ENCODE results near the gene NUCB1. TPM values are rescaled to one million over a fixed set of nuclear protein-coding genes. Genes with fewer than 3 reads are reported as not detected.

NUCB1 gene
- total RNA-seq, 1 experiment from 2014 or later: 153 TPM

DNA sequence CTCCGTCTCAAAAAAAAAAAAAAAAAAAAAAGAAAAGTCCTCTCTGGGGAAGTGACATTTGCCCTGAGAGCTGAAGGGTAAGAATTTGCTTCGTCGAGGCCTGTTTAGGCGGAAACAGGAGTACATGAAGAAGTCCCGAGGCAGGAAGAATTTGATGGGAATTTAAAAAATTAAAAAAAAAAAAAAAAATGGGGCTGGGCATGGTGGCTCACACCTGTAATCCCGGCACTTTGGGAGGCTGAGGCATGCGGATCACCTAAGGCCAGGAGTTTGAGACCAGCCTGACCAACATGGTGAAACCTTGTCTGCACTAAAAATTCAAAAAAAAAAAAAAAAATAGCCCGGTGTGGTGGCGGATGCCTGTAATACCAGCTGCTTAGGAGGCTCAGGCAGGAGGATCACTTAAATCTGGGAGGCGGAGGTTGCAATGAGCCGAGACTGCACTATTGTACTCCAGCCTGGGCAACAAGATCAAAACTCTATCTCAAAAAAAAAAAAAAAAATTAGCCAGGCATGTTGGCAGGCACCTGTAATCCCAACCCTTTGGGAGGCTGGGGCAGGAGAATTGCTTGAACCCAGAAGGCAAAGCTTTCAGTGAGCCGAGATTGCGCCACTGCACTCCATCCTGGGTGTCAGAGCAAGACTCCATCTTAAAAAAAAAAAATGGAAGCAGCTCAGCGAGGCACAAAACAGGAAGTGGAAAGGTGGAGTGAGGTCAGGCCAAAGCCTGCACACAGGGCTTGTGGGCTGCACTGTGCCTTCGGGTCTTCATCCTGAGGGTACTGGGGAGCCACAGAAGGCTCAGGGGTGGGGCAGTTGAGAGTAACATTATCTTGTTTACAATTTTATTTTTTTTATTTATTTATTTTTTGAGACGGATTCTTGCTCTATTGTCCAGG, 59.5 kb downstream of the NUCB1 start:
- TF ChIP-seq, protein P1, sequence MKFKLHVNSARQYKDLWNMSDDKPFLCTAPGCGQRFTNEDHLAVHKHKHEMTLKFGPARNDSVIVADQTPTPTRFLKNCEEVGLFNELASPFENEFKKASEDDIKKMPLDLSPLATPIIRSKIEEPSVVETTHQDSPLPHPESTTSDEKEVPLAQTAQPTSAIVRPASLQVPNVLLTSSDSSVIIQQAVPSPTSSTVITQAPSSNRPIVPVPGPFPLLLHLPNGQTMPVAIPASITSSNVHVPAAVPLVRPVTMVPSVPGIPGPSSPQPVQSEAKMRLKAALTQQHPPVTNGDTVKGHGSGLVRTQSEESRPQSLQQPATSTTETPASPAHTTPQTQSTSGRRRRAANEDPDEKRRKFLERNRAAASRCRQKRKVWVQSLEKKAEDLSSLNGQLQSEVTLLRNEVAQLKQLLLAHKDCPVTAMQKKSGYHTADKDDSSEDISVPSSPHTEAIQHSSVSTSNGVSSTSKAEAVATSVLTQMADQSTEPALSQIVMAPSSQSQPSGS (CRISPR knock-in tag; IDR thresholded peaks at IDR 0.05; ENCODE audit: borderline replicate concordance, low read depth): no peak
- TF ChIP-seq, protein P2, sequence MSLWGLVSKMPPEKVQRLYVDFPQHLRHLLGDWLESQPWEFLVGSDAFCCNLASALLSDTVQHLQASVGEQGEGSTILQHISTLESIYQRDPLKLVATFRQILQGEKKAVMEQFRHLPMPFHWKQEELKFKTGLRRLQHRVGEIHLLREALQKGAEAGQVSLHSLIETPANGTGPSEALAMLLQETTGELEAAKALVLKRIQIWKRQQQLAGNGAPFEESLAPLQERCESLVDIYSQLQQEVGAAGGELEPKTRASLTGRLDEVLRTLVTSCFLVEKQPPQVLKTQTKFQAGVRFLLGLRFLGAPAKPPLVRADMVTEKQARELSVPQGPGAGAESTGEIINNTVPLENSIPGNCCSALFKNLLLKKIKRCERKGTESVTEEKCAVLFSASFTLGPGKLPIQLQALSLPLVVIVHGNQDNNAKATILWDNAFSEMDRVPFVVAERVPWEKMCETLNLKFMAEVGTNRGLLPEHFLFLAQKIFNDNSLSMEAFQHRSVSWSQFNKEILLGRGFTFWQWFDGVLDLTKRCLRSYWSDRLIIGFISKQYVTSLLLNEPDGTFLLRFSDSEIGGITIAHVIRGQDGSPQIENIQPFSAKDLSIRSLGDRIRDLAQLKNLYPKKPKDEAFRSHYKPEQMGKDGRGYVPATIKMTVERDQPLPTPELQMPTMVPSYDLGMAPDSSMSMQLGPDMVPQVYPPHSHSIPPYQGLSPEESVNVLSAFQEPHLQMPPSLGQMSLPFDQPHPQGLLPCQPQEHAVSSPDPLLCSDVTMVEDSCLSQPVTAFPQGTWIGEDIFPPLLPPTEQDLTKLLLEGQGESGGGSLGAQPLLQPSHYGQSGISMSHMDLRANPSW (CRISPR knock-in tag; conservative IDR thresholded peaks at IDR 0.05; ENCODE audit: low read depth): no peak
- TF ChIP-seq, protein P3, sequence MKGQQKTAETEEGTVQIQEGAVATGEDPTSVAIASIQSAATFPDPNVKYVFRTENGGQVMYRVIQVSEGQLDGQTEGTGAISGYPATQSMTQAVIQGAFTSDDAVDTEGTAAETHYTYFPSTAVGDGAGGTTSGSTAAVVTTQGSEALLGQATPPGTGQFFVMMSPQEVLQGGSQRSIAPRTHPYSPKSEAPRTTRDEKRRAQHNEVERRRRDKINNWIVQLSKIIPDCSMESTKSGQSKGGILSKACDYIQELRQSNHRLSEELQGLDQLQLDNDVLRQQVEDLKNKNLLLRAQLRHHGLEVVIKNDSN (CRISPR knock-in tag; IDR thresholded peaks at IDR 0.05): no peak
- TF ChIP-seq, protein P4, sequence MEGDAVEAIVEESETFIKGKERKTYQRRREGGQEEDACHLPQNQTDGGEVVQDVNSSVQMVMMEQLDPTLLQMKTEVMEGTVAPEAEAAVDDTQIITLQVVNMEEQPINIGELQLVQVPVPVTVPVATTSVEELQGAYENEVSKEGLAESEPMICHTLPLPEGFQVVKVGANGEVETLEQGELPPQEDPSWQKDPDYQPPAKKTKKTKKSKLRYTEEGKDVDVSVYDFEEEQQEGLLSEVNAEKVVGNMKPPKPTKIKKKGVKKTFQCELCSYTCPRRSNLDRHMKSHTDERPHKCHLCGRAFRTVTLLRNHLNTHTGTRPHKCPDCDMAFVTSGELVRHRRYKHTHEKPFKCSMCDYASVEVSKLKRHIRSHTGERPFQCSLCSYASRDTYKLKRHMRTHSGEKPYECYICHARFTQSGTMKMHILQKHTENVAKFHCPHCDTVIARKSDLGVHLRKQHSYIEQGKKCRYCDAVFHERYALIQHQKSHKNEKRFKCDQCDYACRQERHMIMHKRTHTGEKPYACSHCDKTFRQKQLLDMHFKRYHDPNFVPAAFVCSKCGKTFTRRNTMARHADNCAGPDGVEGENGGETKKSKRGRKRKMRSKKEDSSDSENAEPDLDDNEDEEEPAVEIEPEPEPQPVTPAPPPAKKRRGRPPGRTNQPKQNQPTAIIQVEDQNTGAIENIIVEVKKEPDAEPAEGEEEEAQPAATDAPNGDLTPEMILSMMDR (IDR thresholded peaks at IDR 0.05): no peak
- TF ChIP-seq ATF1 (CRISPR knock-in tag; IDR thresholded peaks at IDR 0.05) (no peak), TEAD1 (CRISPR knock-in tag; IDR thresholded peaks at IDR 0.05) (no peak), ELF4 (CRISPR knock-in tag; IDR thresholded peaks at IDR 0.05; ENCODE audit: low read depth) (no peak), IRF2 (CRISPR knock-in tag; IDR thresholded peaks at IDR 0.05; ENCODE audit: borderline replicate concordance, low read depth) (no peak), EMX1 (CRISPR knock-in tag; IDR thresholded peaks at IDR 0.05) (no peak), GABPB1 (CRISPR knock-in tag; IDR thresholded peaks at IDR 0.05) (no peak), RELA (CRISPR knock-in tag; IDR thresholded peaks at IDR 0.05; ENCODE audit: borderline replicate concordance) (no peak), FOXP1 (CRISPR knock-in tag; IDR thresholded peaks at IDR 0.05; ENCODE audit: borderline replicate concordance) (no peak)
- TF ChIP-seq, protein P5, sequence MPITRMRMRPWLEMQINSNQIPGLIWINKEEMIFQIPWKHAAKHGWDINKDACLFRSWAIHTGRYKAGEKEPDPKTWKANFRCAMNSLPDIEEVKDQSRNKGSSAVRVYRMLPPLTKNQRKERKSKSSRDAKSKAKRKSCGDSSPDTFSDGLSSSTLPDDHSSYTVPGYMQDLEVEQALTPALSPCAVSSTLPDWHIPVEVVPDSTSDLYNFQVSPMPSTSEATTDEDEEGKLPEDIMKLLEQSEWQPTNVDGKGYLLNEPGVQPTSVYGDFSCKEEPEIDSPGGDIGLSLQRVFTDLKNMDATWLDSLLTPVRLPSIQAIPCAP (CRISPR knock-in tag; IDR thresholded peaks at IDR 0.05): no peak
- TF ChIP-seq, protein P6, sequence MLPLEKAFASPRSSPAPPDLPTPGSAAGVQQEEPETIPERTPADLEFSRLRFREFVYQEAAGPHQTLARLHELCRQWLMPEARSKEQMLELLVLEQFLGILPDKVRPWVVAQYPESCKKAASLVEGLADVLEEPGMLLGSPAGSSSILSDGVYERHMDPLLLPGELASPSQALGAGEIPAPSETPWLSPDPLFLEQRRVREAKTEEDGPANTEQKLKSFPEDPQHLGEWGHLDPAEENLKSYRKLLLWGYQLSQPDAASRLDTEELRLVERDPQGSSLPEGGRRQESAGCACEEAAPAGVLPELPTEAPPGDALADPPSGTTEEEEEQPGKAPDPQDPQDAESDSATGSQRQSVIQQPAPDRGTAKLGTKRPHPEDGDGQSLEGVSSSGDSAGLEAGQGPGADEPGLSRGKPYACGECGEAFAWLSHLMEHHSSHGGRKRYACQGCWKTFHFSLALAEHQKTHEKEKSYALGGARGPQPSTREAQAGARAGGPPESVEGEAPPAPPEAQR (CRISPR knock-in tag; IDR thresholded peaks at IDR 0.05): no peak
- TF ChIP-seq, protein P7, sequence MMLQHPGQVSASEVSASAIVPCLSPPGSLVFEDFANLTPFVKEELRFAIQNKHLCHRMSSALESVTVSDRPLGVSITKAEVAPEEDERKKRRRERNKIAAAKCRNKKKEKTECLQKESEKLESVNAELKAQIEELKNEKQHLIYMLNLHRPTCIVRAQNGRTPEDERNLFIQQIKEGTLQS (CRISPR knock-in tag; conservative IDR thresholded peaks at IDR 0.05): no peak
- TF ChIP-seq, protein P8, sequence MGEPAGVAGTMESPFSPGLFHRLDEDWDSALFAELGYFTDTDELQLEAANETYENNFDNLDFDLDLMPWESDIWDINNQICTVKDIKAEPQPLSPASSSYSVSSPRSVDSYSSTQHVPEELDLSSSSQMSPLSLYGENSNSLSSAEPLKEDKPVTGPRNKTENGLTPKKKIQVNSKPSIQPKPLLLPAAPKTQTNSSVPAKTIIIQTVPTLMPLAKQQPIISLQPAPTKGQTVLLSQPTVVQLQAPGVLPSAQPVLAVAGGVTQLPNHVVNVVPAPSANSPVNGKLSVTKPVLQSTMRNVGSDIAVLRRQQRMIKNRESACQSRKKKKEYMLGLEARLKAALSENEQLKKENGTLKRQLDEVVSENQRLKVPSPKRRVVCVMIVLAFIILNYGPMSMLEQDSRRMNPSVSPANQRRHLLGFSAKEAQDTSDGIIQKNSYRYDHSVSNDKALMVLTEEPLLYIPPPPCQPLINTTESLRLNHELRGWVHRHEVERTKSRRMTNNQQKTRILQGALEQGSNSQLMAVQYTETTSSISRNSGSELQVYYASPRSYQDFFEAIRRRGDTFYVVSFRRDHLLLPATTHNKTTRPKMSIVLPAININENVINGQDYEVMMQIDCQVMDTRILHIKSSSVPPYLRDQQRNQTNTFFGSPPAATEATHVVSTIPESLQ (CRISPR knock-in tag; IDR thresholded peaks at IDR 0.05): no peak
- TF ChIP-seq, protein P9, sequence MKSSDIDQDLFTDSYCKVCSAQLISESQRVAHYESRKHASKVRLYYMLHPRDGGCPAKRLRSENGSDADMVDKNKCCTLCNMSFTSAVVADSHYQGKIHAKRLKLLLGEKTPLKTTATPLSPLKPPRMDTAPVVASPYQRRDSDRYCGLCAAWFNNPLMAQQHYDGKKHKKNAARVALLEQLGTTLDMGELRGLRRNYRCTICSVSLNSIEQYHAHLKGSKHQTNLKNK (CRISPR knock-in tag; IDR thresholded peaks at IDR 0.05): no peak
- TF ChIP-seq, protein P10, sequence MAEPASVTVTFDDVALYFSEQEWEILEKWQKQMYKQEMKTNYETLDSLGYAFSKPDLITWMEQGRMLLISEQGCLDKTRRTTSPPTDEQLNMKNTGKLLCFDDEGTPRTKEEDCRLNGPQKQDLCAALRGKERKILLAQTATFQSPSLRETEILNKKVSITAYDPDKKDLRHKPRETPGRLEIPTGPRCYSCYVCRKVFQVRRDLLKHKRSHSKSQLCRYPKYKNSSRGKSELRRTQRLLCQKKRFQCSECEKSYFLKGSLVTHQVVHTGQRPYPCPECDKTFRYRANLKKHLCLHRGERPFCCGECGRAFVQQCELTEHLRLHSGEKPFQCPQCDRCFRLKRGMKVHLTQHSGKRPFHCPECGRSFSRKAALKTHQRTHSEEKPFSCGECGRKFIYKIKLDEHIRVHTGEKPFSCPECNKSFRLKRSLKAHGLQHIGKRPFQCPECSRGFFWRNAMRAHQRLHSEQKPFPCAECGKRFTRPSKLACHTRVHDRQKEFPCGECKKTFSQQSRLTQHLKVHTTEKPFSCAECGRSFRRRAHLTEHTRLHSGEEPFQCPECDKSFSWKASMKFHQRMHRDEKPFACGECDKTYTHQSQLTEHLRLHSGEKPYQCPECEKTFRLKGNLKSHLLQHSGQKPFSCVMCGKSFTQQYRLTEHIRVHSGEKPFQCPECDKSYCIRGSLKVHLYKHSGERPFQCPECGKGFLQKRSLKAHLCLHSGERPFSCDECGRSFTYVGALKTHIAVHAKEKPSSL (CRISPR knock-in tag; conservative IDR thresholded peaks at IDR 0.05): no peak
- TF ChIP-seq, protein P11, sequence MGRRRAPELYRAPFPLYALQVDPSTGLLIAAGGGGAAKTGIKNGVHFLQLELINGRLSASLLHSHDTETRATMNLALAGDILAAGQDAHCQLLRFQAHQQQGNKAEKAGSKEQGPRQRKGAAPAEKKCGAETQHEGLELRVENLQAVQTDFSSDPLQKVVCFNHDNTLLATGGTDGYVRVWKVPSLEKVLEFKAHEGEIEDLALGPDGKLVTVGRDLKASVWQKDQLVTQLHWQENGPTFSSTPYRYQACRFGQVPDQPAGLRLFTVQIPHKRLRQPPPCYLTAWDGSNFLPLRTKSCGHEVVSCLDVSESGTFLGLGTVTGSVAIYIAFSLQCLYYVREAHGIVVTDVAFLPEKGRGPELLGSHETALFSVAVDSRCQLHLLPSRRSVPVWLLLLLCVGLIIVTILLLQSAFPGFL (CRISPR knock-in tag; IDR thresholded peaks at IDR 0.05; ENCODE audit: borderline replicate concordance): no peak

More for the DNA sequence above, 59.5 kb downstream of the NUCB1 start:
- CTCF ChIA-PET: interaction anchor here (1.2 to 2.6 kb wide), 2 partner anchors 11 to 27 kb away, joined by 4 to 9 read pairs; partner anchors contain the start of gene DHDH
- H3K27me3 Mint-ChIP-seq (ENCODE audit: low read depth): no peaks in the 10 kb centered on the region
- no peak overlapping the region for H3K27ac Mint-ChIP-seq
- no peak overlapping the region for H3K4me3 Mint-ChIP-seq
- H3K9me3 Mint-ChIP-seq: no peaks in the 10 kb centered on the region
- no peak for ATAC-seq
- peaks cover 36% of the 10 kb centered on the region for H3K4me1 Mint-ChIP-seq
- H3K36me3 Mint-ChIP-seq: peaks cover 43% of the 10 kb centered on the region
- POLR2A ChIA-PET: interaction anchor here (0.6 kb wide), 1 partner anchor 101 kb away, joined by 3 read pairs; no protein-coding TSS in a partner anchor
- DNase-seq (ENCODE audit: low spot score): no peak

Data from WTC11 (cell line).